Osteoblast (primary cell): ENCODE data around the gene KAZN. TPM values are rescaled to one million over a fixed set of nuclear protein-coding genes. Genes with fewer than 3 reads are reported as not detected.

Source experiments
- DNase-seq: peaks from one replicate; pipeline ENCODE4 v3.0.0; 2011; ENCODE audit warnings: low spot score, mixed read lengths; ENCODE audit not compliant: insufficient read length; ENCODE audit errors: missing footprints
- H2AFZ ChIP-seq: 2 replicates; pipeline ENCODE4 v1.6.0; 2011; ENCODE audit warnings: mild to moderate bottlenecking, low read length
- H3K27ac ChIP-seq: 2 replicates; pipeline ENCODE4 v1.5.1; 2011; ENCODE audit warnings: mild to moderate bottlenecking, low read depth, low read length, moderate library complexity
- H3K27me3 ChIP-seq: 2 replicates; pipeline ENCODE4 v1.6.0; 2012; ENCODE audit warnings: mild to moderate bottlenecking, control low read depth, inconsistent platforms, low read length, moderate library complexity; ENCODE audit not compliant: insufficient read depth
- H3K36me3 ChIP-seq: 2 replicates; pipeline ENCODE4 v1.5.1; 2011; ENCODE audit warnings: mild to moderate bottlenecking, low read length, control low read depth, moderate library complexity; ENCODE audit not compliant: insufficient read depth
- H3K4me1 ChIP-seq: 2 replicates; pipeline ENCODE4 v1.5.1; 2011; ENCODE audit warnings: mild to moderate bottlenecking, low read length, control low read depth, moderate library complexity; ENCODE audit not compliant: insufficient read depth
- H3K4me2 ChIP-seq: 2 replicates; pipeline ENCODE4 v1.6.0; 2011; ENCODE audit warnings: mild to moderate bottlenecking, low read length; ENCODE audit not compliant: insufficient read depth
- H3K4me3 ChIP-seq: fragments of 200-600 bp; sonication (generic); 3 replicates; pipeline ENCODE4 v1.5.1; 2012; ENCODE audit warnings: mild to moderate bottlenecking, low read length, inconsistent platforms; ENCODE audit not compliant: insufficient read depth
- H3K79me2 ChIP-seq: 2 replicates; pipeline ENCODE4 v1.6.0; 2012; ENCODE audit warnings: mild to moderate bottlenecking, low read length, control low read depth, inconsistent platforms; ENCODE audit not compliant: insufficient read depth
- H3K9me3 ChIP-seq: 2 replicates; pipeline ENCODE4 v1.5.1; 2011; ENCODE audit warnings: low read depth, low read length, control low read depth
- H4K20me1 ChIP-seq: 2 replicates; pipeline ENCODE4 v1.6.0; 2012; ENCODE audit warnings: mild to moderate bottlenecking, low read length, control low read depth; ENCODE audit not compliant: insufficient read depth
- total RNA-seq: library from RNA; depleted of rRNA; stranded (reverse); fragments of >200 nt; gene quantifications from 2 replicates; pipeline ENCODE4 v1.2.3, GENCODE V29; 2012
- TF ChIP-seq, protein P1 (sequence below): IDR thresholded peaks from 2 replicates; pipeline ENCODE4 v1.5.1; 2011; ENCODE audit warnings: mild to moderate bottlenecking, low read depth, low read length, moderate library complexity; ENCODE audit errors: extremely low read depth

KAZN gene
- total RNA-seq, 1 donor = 9.0 TPM

DNA sequence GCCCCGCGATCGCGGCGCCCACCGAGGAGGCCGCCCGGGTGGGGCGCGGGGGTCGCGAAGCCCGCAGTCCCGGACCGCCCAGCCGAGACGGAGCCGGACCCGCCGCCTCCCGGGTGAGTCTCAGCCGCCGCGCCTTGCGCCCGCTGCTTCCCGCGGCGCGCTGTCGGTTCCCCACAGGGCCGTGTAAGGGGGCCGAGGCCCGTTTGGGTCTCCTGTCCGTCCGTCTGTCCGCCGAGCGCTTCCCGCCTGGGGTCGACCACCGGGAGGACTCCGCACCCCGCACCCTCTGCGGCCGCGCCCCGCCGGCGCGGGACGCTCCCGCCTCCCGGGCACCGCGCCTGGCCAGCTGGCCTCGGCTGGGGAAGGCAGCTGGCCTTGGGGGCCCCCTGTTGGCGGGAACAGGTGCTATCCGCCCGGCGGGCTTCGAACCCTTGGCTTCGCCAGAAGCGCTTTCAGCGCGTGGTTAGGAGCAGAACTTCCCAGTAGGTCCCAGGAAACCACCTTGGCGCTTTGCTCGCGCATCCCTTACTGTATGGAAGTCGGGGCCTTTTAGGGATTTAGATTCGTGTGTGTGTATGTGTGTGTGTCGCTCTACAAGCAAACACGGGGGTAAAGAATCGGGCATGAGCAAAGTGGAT is 555.5 kb downstream of the KAZN start:
- Histone ChIP-seq H3K9me3 (no peaks in the 10 kb centered on the region), H3K4me2 (peak overlapping the region; percentile 94), H3K79me2 (no peaks in the 10 kb centered on the region), H3K4me1 (peaks cover 22% of the 10 kb centered on the region), H2AFZ (peak overlapping the region; percentile 92), H3K27ac (no peak overlapping the region), H3K4me3 (peak overlapping the region; percentile 74), H4K20me1 (no peaks in the 10 kb centered on the region), H3K36me3 (no peaks in the 10 kb centered on the region), H3K27me3 (peaks cover 16% of the 10 kb centered on the region)
- DNase-seq = peak; percentile 95
- TF ChIP-seq, protein P1, sequence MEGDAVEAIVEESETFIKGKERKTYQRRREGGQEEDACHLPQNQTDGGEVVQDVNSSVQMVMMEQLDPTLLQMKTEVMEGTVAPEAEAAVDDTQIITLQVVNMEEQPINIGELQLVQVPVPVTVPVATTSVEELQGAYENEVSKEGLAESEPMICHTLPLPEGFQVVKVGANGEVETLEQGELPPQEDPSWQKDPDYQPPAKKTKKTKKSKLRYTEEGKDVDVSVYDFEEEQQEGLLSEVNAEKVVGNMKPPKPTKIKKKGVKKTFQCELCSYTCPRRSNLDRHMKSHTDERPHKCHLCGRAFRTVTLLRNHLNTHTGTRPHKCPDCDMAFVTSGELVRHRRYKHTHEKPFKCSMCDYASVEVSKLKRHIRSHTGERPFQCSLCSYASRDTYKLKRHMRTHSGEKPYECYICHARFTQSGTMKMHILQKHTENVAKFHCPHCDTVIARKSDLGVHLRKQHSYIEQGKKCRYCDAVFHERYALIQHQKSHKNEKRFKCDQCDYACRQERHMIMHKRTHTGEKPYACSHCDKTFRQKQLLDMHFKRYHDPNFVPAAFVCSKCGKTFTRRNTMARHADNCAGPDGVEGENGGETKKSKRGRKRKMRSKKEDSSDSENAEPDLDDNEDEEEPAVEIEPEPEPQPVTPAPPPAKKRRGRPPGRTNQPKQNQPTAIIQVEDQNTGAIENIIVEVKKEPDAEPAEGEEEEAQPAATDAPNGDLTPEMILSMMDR = peak; percentile 54

DNA sequence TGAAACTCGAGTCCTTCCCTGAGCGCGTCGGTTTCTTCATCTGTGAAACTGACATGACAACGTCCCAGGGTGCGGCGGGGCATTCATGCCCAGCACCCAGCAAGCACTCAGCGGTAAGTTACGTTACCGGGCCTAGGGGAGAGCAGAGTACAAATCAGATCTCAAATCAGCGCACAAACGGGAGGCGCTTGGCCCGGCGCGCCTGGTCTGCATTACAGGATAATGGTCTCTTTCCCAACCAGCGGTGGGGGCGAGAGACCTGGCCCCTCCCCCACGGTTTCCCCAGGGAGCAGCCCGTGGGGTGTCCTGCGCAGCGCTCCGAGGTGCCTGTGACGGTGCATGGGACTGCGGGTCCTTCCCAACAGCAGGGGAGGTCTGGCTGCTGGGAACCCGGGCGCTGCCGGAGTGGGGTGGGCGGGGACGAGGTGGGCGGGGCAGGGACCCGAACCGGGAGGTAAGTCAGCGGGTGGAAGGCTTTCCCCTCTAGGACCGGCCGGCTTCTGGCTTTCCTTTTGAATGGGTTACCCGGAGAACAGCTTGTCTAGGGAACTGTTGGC is 556.1 kb downstream of the KAZN start:
- H3K4me1 ChIP-seq = peaks cover 24% of the 10 kb centered on the region
- peak overlapping the region; percentile 94 for H3K4me2 ChIP-seq
- DNase-seq = peak; percentile 86
- peaks cover 16% of the 10 kb centered on the region for H3K27me3 ChIP-seq
- H3K4me3 ChIP-seq = peak overlapping the region; percentile 74
- TF ChIP-seq, protein P1 = no peak
- H2AFZ ChIP-seq = peak overlapping the region; percentile 92
- H3K27ac ChIP-seq = no peak overlapping the region
- H3K79me2 ChIP-seq = no peaks in the 10 kb centered on the region
- no peaks in the 10 kb centered on the region for H3K36me3 ChIP-seq
- H3K9me3 ChIP-seq = no peaks in the 10 kb centered on the region
- H4K20me1 ChIP-seq = no peaks in the 10 kb centered on the region

DNA sequence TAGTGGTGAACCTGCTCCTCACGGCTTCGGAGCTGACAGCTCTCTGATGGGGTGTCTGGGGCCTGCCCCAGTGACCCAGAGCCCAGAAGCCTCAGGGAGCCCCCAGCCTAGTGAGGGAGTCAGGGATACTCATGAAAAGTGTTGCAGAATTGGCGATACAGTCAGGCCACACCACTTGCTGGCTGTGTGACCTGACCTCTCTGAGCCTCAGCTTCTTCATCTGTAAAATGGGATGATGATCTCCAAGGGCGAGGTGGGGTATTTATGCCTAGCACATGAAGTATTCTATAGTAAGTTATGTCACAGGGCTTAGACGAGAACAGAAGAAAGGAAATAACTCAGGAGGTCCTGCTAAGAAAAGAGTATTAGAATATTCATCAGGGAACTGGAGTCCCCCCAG is 556.7 kb downstream of the KAZN start:
- Histone ChIP-seq H3K9me3 (no peaks in the 10 kb centered on the region), H3K4me1 (peaks cover 24% of the 10 kb centered on the region), H3K36me3 (no peaks in the 10 kb centered on the region), H3K27me3 (peaks cover 13% of the 10 kb centered on the region), H3K27ac (no peak overlapping the region), H4K20me1 (no peaks in the 10 kb centered on the region), H2AFZ (no peak overlapping the region), H3K4me2 (no peak overlapping the region), H3K4me3 (no peak overlapping the region), H3K79me2 (no peaks in the 10 kb centered on the region)
- TF ChIP-seq, protein P1 = no peak
- DNase-seq = no peak

DNA sequence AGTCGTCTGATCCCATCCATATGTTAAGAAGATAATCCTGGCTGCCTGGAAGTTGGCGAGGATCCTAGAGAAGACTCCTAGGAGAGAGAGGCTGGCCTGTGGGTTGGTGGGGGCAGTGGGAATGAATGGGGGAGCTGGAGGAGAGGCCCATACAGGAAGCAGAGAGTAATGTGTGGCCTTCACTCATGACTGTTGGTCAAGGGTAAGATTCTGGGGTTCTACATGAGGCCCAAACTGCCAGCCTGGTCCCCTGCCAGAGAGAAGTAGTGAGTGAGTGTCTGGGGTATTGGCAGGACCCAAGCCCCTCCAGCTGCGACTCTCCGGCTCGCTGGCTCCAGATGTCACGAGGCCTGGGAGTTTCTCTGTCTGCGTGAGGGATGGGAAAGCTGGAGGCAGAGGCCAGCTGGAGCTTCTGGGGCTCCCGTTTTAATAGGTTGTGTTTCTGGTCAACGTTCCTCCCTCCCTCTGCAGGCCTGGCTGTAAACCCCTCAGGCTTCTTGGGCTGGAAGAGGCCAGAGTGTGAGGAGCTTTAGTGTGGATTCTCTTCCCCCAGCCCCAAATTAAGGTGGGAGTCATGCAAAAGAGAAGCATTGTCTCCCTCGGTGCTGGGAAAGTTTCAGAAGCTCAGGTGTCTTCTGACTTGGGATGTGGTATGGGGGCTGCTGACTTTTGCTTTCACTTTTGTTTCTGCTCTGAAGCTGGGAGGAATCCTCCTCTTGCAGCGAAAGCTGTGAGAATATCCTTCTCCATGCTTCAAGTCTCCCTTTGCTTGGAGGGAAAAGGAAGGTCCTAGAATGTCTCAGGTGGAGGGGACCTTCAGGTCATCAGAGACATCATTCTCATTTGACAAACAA is 557.6 kb downstream of the KAZN start:
- peak; percentile 45 for DNase-seq
- Histone ChIP-seq H3K79me2 (no peaks in the 10 kb centered on the region), H3K4me2 (no peak overlapping the region), H3K36me3 (no peaks in the 10 kb centered on the region), H3K9me3 (no peaks in the 10 kb centered on the region), H3K27ac (no peak overlapping the region), H3K27me3 (peaks cover 7% of the 10 kb centered on the region), H4K20me1 (no peaks in the 10 kb centered on the region), H3K4me1 (peaks cover 24% of the 10 kb centered on the region), H2AFZ (no peak overlapping the region), H3K4me3 (no peak overlapping the region)
- TF ChIP-seq, protein P1 = no peak
